Measurements from ENCODE around the gene DUSP23.

The DUSP23 gene

GRCh38 chr1:159780583-159781582 lies at the start of gene DUSP23:
DUSP23 (plus strand) TSS chr1:159780962; CDS start chr1:159781101, 139 bp downstream.
- peak; percentile 86 to 99 for DNase-seq

DNA sequence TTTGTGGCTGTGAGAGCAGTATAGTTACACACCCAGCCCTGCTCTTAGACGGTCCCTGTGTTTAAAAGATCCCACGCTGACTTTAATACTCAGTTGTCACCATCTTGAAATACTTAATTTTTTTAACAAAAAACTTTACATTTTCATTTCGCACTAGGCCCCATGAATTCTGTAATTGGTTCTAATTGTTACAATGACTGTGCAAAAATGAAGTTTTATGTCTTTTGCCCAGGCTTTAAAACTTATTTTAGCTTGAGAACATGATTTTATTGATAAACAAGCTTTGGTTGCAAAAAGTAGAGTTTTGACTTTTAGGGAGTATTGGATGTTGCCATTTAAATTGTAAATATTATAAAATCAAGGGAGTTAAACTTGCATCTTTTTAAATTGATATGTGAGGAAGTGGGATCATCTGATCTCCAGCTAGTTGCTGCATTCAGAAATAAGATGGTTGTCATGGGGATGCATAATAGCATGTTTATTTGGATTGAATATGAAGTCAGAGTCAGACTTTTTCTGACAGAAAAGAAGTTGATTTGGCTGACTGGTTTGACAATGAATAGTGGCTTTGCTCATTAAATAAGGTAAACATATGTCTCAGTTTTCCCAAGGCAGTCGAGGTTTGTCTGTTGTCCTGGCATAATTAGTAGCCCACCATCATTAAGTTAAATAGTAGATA lies 43.4 kb upstream of the DUSP23 start:
- no peak for DNase-seq

DNA sequence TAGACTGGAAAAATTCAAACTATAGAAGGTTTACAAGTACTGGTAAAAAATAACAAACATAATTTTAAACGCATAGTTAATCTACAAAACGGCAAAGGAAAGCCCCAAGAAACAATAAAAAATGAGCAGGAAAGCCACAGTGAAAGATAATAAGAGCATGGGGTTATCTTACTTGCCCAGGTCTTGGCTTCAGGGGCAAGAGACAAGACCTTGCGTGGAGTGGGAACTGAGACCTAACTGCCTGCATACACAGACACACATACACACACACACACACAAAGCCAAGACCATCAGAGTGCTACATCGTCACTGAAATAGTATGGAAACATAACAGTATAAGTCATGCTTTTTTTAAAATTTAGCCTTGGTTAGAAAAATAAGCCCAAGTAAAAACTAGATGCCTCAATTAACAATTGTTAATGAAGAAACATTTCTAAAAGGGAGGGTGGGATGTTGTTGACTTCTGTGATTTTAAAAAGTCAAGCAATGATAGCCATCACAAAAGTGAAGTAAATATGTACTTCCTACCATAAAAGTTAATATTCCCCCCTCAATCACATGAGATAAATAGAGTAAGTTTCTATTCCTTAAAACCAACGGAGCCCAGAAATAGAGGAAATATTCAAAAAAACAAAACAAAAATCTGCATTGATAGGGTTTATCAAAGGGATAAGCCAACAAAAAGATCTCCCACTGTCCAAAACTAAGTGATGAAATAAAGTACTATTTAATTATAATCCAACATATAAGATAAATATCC lies 36.9 kb upstream of the DUSP23 start:
- no peak for DNase-seq

DNA sequence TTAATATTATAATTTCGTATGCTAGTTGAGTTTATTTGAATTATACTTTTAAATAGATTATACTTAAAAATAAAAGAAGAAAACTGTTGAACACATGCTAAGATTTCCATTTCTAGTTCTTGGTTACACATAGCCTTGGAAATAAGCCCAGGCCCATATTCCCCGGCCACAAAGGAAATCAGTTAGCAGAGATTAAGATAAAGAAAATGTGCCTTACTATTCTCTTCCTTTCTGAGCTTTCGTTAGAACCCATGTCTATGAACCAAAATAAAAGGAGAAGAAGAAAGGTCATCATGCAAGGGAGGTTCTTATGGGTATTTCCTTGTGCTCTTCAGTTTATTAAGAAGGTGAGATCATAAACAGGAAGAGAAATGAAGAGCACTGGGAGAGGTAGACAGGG lies 34.1 kb upstream of the DUSP23 start:
- peak in 1 of 2 donors; percentile 65 for DNase-seq

DNA sequence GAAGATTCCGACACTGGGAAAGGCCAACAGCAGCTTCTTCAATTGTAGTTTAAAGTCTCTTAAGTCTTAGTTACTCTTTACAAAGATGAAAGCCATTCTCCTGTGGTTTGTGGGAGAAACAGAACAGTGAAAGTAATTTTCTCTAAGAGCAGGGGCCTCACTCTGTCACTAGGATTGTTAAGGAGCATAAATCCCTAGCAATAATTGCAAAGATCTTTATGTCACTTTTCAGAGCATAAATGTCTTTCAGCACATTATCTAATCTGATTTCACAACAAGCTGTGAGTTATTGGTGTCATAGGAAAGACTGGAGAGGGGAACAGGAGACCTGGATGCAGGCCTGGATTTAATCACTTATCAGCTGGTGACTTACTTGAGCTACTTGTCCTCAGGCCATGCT lies 32.4 kb upstream of the DUSP23 start:
- DNase-seq = no peak

DNA sequence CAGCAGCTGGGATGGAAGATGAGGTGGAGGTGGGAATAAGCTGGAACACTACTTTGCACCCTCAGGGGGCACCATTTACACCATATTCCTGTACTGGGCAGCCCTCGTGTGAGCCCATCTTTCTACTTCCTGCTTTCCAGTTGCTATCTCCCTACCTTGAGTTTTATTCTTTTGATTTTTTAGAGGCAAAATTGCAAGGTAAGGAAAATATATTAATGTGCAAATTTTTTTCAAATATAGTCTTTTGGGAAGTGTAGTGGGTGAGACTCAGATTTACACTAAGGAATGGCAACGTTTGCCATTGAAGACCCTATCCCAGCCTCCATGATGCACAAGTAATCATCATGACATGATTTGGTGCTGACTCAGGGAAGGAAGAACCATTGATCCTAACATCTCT lies 31.1 kb upstream of the DUSP23 start:
- no peak for DNase-seq

GRCh38 chr1:159750621-159751020 lies 30.1 kb upstream of the DUSP23 start:
- DNase-seq = no peak

DNA sequence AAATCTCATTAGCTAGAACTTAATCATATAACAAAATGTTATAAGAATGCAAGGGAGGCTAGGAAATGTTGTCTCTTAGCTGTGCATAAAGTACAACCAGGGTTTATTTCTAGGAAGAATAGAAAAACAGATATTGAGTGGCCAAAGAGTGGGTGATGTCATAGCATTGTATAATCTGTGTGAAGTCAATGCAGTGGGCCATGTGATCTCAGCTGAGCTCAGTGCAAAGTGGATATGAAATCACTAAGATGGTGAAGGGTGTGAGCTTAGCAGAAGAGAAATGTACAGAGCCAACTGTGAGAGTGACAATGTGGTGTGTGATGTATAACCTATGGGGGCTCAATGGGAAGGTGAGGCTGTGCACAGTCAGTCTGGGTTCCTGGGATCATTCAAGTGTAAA lies 29.7 kb upstream of the DUSP23 start:
- DNase-seq = no peak

DNA sequence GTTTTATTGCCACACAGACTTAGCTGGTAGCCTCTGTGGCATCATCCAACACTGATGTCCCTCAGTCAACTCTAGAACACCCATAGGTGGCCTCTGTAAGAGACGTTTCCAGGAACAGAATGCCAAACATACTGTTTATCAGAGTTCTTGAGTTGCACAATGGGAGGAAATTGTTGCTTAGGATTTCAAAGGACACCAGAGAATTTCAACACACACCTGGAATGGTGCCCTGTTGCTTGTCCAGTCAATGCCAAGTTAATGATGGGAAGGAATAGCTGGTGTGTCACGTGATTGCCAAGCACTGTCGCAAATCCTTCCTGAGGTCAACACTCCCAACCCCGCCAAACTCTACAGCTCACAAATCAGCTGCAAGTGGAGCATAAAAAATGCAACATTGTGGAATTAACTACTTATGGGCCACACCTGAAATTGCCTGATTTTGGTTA lies 28.6 kb upstream of the DUSP23 start:
- DNase-seq = no peak

DNA sequence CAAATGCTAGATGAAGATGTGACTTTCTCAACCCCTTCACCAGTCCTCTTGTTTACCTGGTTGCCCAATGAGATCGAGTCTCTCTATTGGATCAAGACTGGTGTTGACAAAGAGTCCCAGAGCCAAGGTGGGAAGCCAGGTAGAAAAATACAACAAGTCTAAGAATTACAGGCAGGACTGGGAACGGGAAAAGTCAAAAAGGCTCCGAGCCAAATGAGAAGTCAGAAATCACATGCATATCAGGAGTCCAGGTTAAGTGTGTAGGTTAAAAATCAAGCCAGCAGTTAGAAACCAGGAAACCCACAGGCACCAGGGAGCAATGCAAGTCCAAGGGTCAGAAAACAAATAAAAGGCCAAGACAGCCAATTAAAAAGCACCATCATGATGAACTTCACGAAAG lies 27.4 kb upstream of the DUSP23 start:
- DNase-seq = no peak

- no peak for DNase-seq
Observed at GRCh38 chr1:159755451-159756007, 25.2 kb upstream of the DUSP23 start.

DNA sequence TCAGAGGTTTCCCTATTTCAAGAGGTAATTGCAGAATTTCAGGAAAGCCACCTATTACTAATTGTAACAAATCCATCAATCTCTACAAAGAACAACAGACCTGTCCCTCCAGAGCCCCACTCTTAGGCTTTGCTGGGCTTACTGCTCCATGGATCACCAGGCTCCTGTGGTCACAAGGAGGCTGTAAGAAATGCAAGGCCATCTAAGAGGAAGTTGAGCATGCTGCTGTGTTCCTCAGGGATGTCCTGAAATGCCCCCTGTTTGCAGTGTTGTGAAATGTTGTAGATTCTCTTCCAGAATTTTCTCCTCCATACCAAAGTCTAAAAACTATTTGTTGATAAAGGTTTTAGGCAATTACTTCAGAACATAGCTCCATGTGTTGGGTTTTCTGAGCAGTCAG lies 24.4 kb upstream of the DUSP23 start:
- DNase-seq = no peak

DNA sequence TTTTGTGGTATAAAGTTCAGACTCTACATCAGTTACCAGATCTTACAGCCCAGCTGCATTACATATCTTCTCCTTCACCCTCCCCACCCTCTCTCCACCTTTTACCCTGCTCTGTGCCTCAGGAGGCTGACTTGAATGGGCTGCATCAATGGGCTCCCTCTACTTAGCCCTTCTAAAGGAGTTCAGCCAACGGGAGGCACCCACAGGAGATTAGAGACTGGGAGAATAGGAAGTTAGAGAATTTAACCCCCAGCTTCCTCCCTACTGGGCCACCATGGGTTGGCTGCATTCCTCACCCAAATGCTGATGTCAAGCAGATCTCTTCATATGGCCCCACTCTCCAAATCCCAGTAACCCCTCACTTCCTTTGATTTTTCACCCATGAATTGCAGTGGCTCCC lies 17.1 kb upstream of the DUSP23 start:
- DNase-seq = no peak

- no peak for DNase-seq
Observed at GRCh38 chr1:159765806-159766205, 15.0 kb upstream of the DUSP23 start.

- DNase-seq = no peak
Observed at GRCh38 chr1:159771127-159771895, 9.5 kb upstream of the DUSP23 start.

GRCh38 chr1:159774465-159774864 lies 6.3 kb upstream of the DUSP23 start:
- no peak for DNase-seq

DNA sequence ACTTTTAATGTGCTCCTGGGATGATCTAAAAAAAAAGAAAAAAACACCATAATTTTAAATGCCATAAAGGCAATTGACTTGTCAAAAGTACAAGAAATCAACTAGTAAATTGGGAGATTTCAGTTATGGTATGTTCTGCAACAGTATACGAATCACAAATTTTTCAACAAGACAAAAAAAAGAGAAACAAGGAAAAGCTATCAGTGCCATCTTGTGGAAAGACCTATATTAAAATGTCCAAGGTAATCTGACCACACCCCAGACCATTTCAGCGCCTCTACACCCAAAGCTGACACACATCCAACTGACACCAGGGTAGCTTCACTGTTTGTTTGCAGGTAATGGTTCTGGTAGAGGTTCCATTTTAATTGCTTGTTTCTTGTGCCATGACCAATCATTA lies 5.0 kb upstream of the DUSP23 start:
- no peak for DNase-seq

GRCh38 chr1:159778266-159778665 lies 2.5 kb upstream of the DUSP23 start:
- no peak for DNase-seq

DNA sequence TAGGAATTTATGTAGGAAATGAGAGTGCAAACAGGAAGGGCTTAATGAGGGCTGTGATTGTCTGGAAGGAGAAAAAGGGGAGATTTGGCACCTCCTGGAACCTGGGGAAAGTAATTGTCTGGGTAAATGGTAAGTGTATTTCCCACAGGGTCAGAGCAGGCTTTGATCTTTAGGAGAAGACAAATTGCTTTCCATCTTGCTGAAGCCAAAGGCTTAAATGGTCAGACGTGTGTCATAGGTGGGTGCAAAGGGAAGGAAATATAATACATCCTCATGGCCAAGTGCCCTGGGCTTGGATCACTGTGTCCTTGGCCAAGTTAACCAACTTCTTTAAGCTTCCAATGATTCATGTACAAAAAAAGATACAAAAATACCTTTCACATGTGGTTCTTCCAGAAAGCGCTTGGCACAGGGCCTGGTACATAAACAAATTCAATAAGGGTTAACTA lies 1.3 kb upstream of the DUSP23 start:
- no peak for DNase-seq

- no peak for DNase-seq
Observed at GRCh38 chr1:159781992-159782391, 1.2 kb downstream of the DUSP23 start.

GRCh38 chr1:159783724-159784123 lies 3.0 kb downstream of the DUSP23 start:
- DNase-seq = no peak

- no peak for DNase-seq
Observed at GRCh38 chr1:159786465-159786864, 5.7 kb downstream of the DUSP23 start.

All from bone marrow (tissue), 2 donors.